Loucy (cell line): ENCODE results near the gene CYTH4.

ENCODE experiments used
- H2AFZ ChIP-seq: fragments of 200-600 bp; sonication (generic); 2 replicates; pipeline ENCODE4 v1.6.0; 2016; ENCODE audit warnings: antibody characterized with exemption, mild to moderate bottlenecking, low read length, moderate library complexity
- H3F3A ChIP-seq: fragments of 200-600 bp; 2 replicates; pipeline ENCODE4 v1.6.0; 2016; ENCODE audit warnings: antibody characterized with exemption, low read depth, mild to moderate bottlenecking
- H3K27me3 ChIP-seq: fragments of 200-600 bp; sonication (generic); 2 replicates; pipeline ENCODE4 v1.6.1; 2014; ENCODE audit warnings: low read length, mild to moderate bottlenecking; ENCODE audit not compliant: insufficient read depth, poor library complexity, severe bottlenecking
- H3K36me3 ChIP-seq: fragments of 200-600 bp; sonication (generic); 2 replicates; pipeline ENCODE4 v1.6.1; 2016; ENCODE audit warnings: low read length; ENCODE audit not compliant: insufficient read depth
- H3K4me1 ChIP-seq: fragments of 200-600 bp; sonication (generic); 2 replicates; pipeline ENCODE4 v1.5.1; 2014; ENCODE audit warnings: low read length, mild to moderate bottlenecking; ENCODE audit not compliant: insufficient read depth, poor library complexity, severe bottlenecking
- H3K4me2 ChIP-seq: fragments of 200-600 bp; sonication (generic); 2 replicates; pipeline ENCODE4 v1.6.0; 2014; ENCODE audit warnings: antibody characterized with exemption, low read length, low read depth, mild to moderate bottlenecking; ENCODE audit not compliant: poor library complexity, severe bottlenecking
- H3K4me3 ChIP-seq: fragments of 200-600 bp; sonication (generic); 2 replicates; pipeline ENCODE4 v1.5.1; 2014; ENCODE audit warnings: low read length, mild to moderate bottlenecking, mixed read lengths; ENCODE audit not compliant: poor library complexity, severe bottlenecking
- H3K79me2 ChIP-seq: fragments of 200-600 bp; sonication (generic); 2 replicates; pipeline ENCODE4 v1.6.1; 2014; ENCODE audit warnings: low read length; ENCODE audit not compliant: insufficient read depth
- H3K9ac ChIP-seq: fragments of 200-600 bp; sonication (generic); 2 replicates; pipeline ENCODE4 v1.6.0; 2014; ENCODE audit warnings: mild to moderate bottlenecking, low read depth, low read length, moderate library complexity; ENCODE audit not compliant: poor library complexity, severe bottlenecking
- H3K9me2 ChIP-seq: fragments of 200-600 bp; sonication (generic); replicated peaks from 2 replicates; pipeline ENCODE4 v1.6.1; 2016; ENCODE audit warnings: low read depth, low read length, mixed read lengths
- H3K9me3 ChIP-seq: fragments of 200-600 bp; sonication (generic); 2 replicates; pipeline ENCODE4 v1.6.1; 2014; ENCODE audit warnings: mild to moderate bottlenecking, antibody characterized with exemption, low read length, low read depth; ENCODE audit not compliant: insufficient read depth
- H4K20me1 ChIP-seq: fragments of 200-600 bp; sonication (generic); 2 replicates; pipeline ENCODE4 v1.6.0; 2014; ENCODE audit warnings: antibody characterized with exemption, low read length, mild to moderate bottlenecking; ENCODE audit not compliant: insufficient read depth, poor library complexity, severe bottlenecking
- CTCF ChIP-seq: fragments of 200-600 bp; sonication (generic); conservative IDR thresholded peaks from 2 replicates; pipeline ENCODE4 v1.5.1; 2014; ENCODE audit warnings: mild to moderate bottlenecking, antibody characterized with exemption, low read length
- EZH2phosphoT487 ChIP-seq: fragments of 200-600 bp; IDR thresholded peaks from 2 replicates; pipeline ENCODE4 v1.6.1; 2018; ENCODE audit warnings: antibody characterized with exemption, mild to moderate bottlenecking, moderate library complexity, borderline replicate concordance

The CYTH4 gene

GRCh38 chr22:37324340-37325038, 42.2 kb downstream of the CYTH4 start:
- no peaks in the 10 kb centered on the region for H3K36me3 ChIP-seq
- H3K4me3 ChIP-seq, result no peak overlapping the region
- H2AFZ ChIP-seq, result no peak overlapping the region
- no peaks in the 10 kb centered on the region for H3K4me1 ChIP-seq
- no peak overlapping the region for H3K4me2 ChIP-seq
- no peaks in the 10 kb centered on the region for H3K9me2 ChIP-seq
- TF ChIP-seq EZH2phosphoT487, result no peak
- TF ChIP-seq CTCF, result no peak
- H3K79me2 ChIP-seq, result no peaks in the 10 kb centered on the region
- no peaks in the 10 kb centered on the region for H3F3A ChIP-seq
- H3K9ac ChIP-seq, result no peak overlapping the region
- H4K20me1 ChIP-seq, result no peaks in the 10 kb centered on the region
- no peaks in the 10 kb centered on the region for H3K27me3 ChIP-seq
- no peaks in the 10 kb centered on the region for H3K9me3 ChIP-seq

- Histone ChIP-seq H2AFZ (no peak overlapping the region), H3K27me3 (no peaks in the 10 kb centered on the region), H3K9ac (no peak overlapping the region), H4K20me1 (no peaks in the 10 kb centered on the region), H3K4me1 (no peaks in the 10 kb centered on the region), H3K36me3 (no peaks in the 10 kb centered on the region), H3K79me2 (no peaks in the 10 kb centered on the region), H3K4me2 (no peak overlapping the region), H3K4me3 (no peak overlapping the region), H3K9me3 (no peaks in the 10 kb centered on the region), H3K9me2 (no peaks in the 10 kb centered on the region), H3F3A (no peaks in the 10 kb centered on the region)
- TF ChIP-seq CTCF (no peak), EZH2phosphoT487 (no peak)
These were observed 42.7 kb downstream of the CYTH4 start for GRCh38 chr22:37325039-37325395.

- H3K9me2 ChIP-seq, result no peaks in the 10 kb centered on the region
- H3K79me2 ChIP-seq, result no peaks in the 10 kb centered on the region
- H4K20me1 ChIP-seq, result no peaks in the 10 kb centered on the region
- H3K27me3 ChIP-seq, result no peaks in the 10 kb centered on the region
- H3K4me2 ChIP-seq, result no peak overlapping the region
- TF ChIP-seq CTCF (no peak), EZH2phosphoT487 (no peak)
- no peaks in the 10 kb centered on the region for H3K4me1 ChIP-seq
- no peak overlapping the region for H3K9ac ChIP-seq
- no peaks in the 10 kb centered on the region for H3K9me3 ChIP-seq
- H3F3A ChIP-seq, result no peaks in the 10 kb centered on the region
- no peak overlapping the region for H3K4me3 ChIP-seq
- no peaks in the 10 kb centered on the region for H3K36me3 ChIP-seq
- H2AFZ ChIP-seq, result no peak overlapping the region
These were observed 44.4 kb downstream of the CYTH4 start for GRCh38 chr22:37326726-37327125.
